HEK293 (cell line): ENCODE measurements around the gene HOXB9.
A peak's percentile ranks its signal among the peaks of the same experiment; 100 is the strongest.

Experiments used
- CTCF ChIP-seq: fragments of 450-650 bp; formaldehyde crosslinking; IDR thresholded peaks from 2 replicates; pipeline ENCODE4 v1.5.1; 2016; ENCODE audit warnings: missing biosample characterization, missing genetic modification characterization
- MZF1 ChIP-seq: fragments of 450-650 bp; formaldehyde crosslinking; IDR thresholded peaks from 2 replicates; pipeline ENCODE4 v1.5.1; 2017; ENCODE audit warnings: missing biosample characterization, missing genetic modification characterization, borderline replicate concordance
- PBX3 ChIP-seq: sonication (generic); formaldehyde crosslinking; IDR thresholded peaks from 2 replicates; pipeline ENCODE4 v1.8.1; 2022; ENCODE audit warnings: mild to moderate bottlenecking, moderate library complexity, missing genetic modification reagents
- REST ChIP-seq: fragments of 450-650 bp; formaldehyde crosslinking; IDR thresholded peaks from 2 replicates; pipeline ENCODE4 v1.5.1; 2016; ENCODE audit warnings: missing biosample characterization, missing genetic modification characterization
- SALL2 ChIP-seq: fragments of 450-650 bp; formaldehyde crosslinking; IDR thresholded peaks from 2 replicates; pipeline ENCODE4 v1.5.0; 2017; ENCODE audit warnings: missing biosample characterization, mild to moderate bottlenecking, missing genetic modification characterization, borderline replicate concordance
- ZBTB17 ChIP-seq: fragments of 450-650 bp; formaldehyde crosslinking; IDR thresholded peaks from 2 replicates; pipeline ENCODE4 v1.5.1; 2016; ENCODE audit warnings: missing biosample characterization, missing genetic modification characterization
- ZBTB8A ChIP-seq: fragments of 450-650 bp; formaldehyde crosslinking; IDR thresholded peaks from 2 replicates; pipeline ENCODE4 v1.5.1; 2016; ENCODE audit warnings: missing biosample characterization, missing genetic modification characterization
- ZNF24 ChIP-seq: fragments of 450-650 bp; formaldehyde crosslinking; IDR thresholded peaks from 2 replicates; pipeline ENCODE4 v1.5.1; 2016; ENCODE audit warnings: missing biosample characterization, missing genetic modification characterization
- ZNF37A ChIP-seq: fragments of 450-650 bp; IDR thresholded peaks from 2 replicates; pipeline ENCODE4 v1.5.1; 2018; ENCODE audit warnings: missing biosample characterization, missing genetic modification characterization
- ZNF747 ChIP-seq: fragments of 450-650 bp; formaldehyde crosslinking; IDR thresholded peaks from 2 replicates; pipeline ENCODE4 v1.5.1; 2016; ENCODE audit warnings: missing biosample characterization, missing genetic modification characterization
- ZXDB ChIP-seq: fragments of 450-650 bp; formaldehyde crosslinking; IDR thresholded peaks from 2 replicates; pipeline ENCODE4 v1.5.1; 2016; ENCODE audit warnings: missing biosample characterization, missing genetic modification characterization

- TF ChIP-seq SALL2 (no peak), ZNF37A (tag by site-specific recombination) (no peak), REST (no peak), ZNF24 (no peak), CTCF (tag by site-specific recombination) (peak; percentile 79), ZBTB8A (tag by site-specific recombination) (no peak; the same call in none of the 2 replicates), ZXDB (no peak), MZF1 (tag by site-specific recombination) (no peak), ZBTB17 (tag by site-specific recombination) (peak; percentile 74), PBX3 (CRISPR knock-in tag) (no peak), ZNF747 (tag by site-specific recombination) (no peak)
These were observed 29.2 kb downstream of the HOXB9 start for GRCh38 chr17:48596735-48597527.
